Hindlimb muscle (tissue), 1 donor: ENCODE measurements around the gene RIN2. TPM values are rescaled to one million over a fixed set of nuclear protein-coding genes. Genes with fewer than 3 reads are reported as not detected.
"Not testable (repeated sequence)": the region's sequence is repeated elsewhere in the genome, so short reads cannot be mapped to it uniquely, and the experiment has no call there.

Experiments used
- DNase-seq: peaks from one replicate; pipeline ENCODE4 v3.0.0-alpha.2; 2013
- polyA plus RNA-seq: library from polyadenylated mRNA; unstranded; fragments of 120-200 nt; gene quantifications from one replicate; pipeline ENCODE4 v1.2.1, GENCODE V29; 2013; ENCODE audit not compliant: insufficient read length

The RIN2 gene
- polyA plus RNA-seq, 1 donor = 32.0 TPM

DNA sequence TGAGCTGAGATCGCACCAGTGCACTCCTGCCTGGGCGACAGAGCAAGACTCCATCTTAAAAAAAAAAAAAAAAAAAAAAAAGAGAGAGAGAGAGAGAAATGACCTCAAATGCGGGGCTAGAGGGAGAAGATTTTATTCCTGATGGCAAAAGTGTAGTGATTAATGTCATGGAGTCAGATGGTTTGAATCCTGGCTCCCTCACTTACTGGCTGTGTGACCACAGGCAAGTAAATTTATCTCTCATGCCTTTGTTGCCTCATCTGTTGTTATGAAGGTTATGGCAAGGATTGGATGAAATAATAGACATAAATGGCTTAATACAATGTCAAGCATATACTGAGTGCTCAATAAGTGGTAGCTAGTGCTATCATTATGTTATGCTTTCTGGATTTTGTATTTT is 29.3 kb downstream of the RIN2 start:
- no peak for DNase-seq

DNA sequence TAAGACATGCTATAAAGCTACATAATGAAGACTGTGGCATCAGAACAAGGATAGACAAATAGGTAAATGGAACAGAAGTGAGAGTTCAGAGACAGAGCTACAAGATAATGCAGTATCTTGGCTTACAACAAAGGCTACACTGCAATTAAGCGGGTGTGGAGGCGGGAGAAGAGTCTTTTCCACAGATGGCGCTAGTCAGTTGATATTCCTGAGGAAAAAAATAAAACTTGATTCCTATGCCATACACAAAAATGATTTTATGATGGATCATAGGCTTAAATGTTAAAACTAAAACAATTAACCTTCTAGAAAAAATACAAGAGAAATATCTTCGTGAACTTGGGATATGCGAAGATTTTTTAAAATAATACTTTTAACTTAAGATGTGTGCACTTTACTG is 31.0 kb downstream of the RIN2 start:
- no peak for DNase-seq

DNA sequence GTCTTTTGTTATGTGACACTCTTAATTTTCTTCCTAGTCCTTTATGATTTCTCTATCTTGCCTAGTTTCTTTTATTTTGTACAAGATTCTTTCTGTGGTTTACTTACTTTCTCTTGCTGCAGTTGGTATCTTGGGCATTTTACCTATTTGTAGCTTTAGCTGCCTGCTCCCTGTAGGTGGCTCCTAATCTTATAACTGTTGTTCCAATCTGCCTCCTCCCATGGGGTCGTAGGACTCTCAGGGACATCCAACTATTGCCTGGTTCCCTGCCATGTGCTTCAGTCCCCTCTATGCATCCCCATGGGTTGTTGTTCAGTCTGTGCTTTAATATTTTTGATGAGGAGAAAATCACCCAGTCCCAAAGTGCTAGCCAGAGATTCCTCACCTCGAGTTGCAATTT is 31.4 kb downstream of the RIN2 start:
- DNase-seq = no peak

DNA sequence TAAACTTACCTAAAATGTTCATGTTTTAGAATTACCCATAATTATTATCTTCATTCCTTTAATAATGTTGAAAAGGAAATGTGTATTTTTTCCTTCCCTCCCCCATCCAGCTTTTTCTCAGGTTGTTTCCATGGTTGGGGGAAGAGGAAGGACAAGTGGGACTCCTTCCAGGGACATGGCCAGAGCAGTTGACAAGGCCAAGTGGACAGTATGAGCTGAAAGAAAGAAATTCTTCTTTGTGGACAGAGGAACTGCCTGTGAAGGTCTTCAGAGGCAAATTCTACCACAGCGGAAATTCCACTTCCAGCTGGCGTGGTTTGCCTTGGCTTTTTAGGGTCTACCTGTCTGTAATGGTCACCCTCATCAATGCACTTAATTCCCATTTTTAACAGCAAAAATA is 33.8 kb downstream of the RIN2 start:
- no peak for DNase-seq

DNA sequence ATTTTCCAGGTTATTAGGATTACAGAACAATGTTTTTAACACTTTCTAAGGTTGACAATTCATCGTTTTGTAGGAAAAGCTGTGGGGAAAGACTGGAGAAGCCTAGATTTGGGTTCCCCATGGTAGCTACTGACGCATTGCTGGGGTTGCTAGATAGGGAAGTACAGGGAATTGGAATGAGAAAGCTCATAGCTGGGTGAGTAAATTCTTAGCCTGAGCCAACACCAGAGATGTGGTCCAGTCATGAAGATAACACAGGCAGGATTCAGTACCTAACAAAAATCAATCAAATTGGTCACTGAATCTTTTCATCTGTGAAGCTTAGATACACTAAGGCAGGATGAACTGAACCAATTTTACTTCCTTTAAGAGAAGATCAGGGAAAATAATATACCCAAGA is 35.7 kb downstream of the RIN2 start:
- no peak for DNase-seq

DNA sequence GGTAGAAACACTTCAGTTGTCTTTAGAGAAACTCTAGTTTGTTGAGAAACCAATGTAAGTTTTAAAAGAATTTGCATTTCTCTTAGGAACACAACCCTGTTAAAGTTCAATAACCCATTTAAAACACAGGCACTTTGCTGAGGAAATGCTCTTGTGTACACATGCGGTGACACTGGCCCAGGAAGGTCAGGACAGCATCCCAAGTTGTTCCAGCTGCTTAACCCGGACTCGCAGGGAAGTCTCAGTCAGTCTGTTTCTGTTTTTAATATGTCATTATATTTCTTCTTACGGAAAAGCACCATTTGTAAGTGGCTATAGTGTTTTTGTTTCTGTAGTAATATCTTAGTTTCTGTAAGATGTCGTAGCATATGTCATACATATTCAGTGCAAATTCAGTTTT is 36.9 kb downstream of the RIN2 start:
- no peak for DNase-seq

DNA sequence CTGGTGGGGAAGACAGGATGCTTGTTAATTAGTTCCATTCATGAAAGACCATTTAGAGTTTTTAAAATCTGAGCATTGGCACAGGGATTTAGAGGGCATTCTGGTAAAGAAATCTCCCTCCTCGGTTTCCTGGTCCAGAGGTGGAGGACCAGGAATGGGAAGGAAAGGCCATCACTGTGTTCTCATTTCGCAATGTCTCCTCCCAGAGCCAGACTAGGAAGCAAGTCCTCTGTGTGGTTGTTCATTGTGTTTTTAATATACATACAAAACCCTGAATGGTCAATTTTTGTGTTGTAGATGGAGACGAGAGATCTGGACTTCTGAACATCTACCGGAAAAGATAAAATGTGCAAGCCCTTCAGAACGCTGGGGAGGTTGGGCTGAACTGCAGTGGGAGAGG is 41.3 kb downstream of the RIN2 start:
- no peak for DNase-seq

DNA sequence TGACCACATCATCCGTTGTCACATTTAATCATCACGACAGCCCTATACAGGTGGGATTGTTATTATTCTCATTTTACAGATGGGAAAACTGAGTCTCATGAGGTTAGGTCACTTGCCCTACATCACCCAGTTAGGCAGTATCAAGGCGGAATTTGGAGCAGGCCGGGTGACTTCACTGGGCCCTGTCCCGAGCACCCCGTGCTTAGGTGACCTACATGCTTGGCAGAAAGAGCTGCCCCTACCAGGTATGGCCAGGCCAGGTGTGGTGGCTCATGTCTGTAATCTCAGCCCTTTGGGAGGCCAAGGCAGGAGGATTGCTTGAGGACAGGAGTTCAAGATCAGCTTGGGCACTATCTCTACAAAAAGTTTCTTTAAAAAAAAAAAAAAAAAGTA is 44.0 kb downstream of the RIN2 start:
- DNase-seq = no peak

DNA sequence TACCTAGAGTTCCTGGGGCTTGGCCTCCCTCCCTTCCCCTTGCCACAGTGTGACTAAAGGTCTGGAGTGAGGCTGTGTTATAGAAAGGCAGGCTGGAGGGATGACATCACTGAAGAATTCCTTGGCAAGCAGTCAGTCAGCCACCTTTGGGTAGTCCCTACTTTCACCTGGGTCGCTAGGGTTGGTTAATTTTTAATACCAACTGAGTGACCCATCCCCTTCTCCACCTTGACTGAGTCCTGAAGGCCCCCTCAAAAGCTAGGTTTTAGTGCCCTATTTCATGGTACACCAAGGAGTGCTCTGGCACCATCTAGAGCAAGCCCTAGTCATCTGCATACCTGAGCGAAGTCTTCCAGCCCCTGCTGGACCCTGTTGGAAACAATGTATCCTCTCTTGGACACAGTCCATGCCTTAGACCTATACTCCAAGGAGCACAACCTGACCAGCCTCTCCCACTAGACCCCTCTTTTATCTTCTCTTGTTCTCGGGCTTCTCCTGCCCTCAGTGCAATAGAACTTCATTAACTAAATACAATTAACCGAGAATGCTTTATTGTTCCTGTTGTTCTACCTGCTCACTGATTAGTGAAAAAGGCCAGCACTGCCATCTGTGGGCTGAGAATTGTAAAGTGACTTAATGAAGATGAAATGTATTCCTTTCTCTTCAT is 44.6 kb downstream of the RIN2 start:
- DNase-seq = no peak

DNA sequence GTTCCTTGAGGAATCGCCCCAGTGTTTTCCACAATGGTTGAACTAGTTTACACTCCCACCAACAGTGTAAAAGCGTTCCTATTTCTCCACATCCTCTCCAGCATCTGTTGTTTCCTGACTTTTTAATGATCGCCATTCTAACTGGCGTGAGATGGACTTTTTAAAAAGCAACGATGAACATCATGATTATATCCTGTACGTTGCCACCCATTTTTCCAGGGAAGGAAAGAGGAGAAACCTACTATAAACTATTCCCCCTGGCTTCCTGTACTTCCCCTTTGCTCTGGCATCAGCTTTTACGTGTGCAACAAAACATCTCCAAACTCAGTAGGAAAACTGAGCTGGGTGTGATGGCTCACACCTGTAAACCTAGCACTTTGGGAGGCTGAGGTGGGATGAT is 48.2 kb downstream of the RIN2 start:
- not testable (repeated sequence) for DNase-seq

DNA sequence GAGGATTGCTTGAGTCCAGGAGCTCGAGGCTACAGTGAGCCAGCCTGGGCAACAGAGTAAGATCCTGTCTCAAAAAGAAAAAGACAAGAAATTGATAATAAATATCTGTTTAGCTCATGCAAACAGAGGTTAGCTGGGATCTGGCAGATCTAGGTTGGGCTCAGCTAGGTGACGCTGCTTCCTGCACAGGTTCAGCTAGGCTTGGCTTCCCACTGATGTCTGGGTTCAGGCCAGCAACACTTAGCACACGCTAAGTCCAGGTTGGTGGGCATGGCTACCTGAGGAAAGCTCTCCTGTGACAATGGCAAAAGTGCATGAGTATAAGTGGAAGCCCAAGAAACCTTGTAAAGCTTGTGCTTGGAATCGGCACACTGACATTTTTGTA is 48.7 kb downstream of the RIN2 start:
- no peak for DNase-seq

DNA sequence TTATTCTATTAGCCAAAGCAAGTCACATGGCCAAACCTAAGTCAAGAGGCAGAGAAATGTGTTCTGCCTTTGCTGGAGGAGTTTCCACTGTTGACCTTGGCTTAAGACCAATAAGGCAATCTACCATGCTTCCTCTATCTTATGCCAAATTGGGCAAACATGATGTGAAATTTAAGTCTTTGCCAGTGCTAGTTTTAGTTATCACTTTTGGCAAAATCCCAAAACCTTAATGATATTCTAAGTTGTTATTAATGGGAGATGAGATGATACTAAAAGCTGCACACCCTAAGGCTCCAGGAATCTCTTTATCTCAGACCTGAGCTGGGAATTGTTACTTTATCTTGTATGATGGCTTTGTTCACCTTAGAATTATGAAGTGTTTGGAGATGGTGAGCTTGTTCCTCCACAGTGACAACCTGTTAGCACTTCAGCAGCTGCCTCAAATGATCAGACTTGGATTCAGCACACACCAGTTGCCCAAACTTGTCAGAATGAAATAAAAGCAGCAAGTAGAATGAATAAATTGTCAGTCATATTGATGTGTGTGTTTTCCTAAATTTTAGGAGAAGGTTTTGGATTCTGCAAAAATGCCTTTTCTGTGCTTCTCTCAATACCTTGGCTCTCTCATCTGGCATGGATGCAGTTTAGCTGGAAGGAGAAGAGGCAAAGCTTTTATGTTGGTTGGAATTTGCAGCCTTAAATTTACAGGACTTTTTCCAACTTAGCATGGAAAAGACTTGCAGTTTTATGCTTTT is 49.3 kb downstream of the RIN2 start:
- peak; percentile 70 for DNase-seq
